A549 treated with dexamethasone at 1 μM for 4 hours (cell line): ENCODE measurements around the gene TMEM184C. TPM values are rescaled to one million over a fixed set of nuclear protein-coding genes. Genes with fewer than 3 reads are reported as not detected.

Source experiments
- total RNA-seq: library from RNA; stranded (reverse); fragments of 200-300 nt; extraction: Qiagen RNA extraction; gene quantifications from 5 replicates; pipeline ENCODE4 v1.2.3, GENCODE V29; 2022

Gene TMEM184C
- total RNA-seq: 19.3 to 29.0 TPM (median 27.9 TPM) in 5 replicates

GRCh38 chr4:147617173-147617840 lies at the start of gene TMEM184C:
TSS of gene TMEM184C (plus strand) at chr4:147617397. CDS start at chr4:147617957, 560 bp downstream.

GRCh38 chr4:147683717-147684700 lies 66.8 kb downstream of the TMEM184C start, which contains the start of gene PRMT9:
TSS of gene PRMT9 (minus strand) at chr4:147684163. CDS start at chr4:147683987, 176 bp downstream.

Other genes with a start within 250 kb of the TMEM184C start
- 0.18 to 0.58 TPM (median 0.34 TPM) in 5 replicates for gene EDNRA, start 136.3 kb upstream of the TMEM184C start, total RNA-seq
- gene PRMT9, start 66.8 kb downstream of the TMEM184C start, total RNA-seq: 2.4 to 3.3 TPM (median 2.7 TPM) in 5 replicates
- 14.0 to 15.9 TPM (median 15.3 TPM) in 5 replicates for gene ARHGAP10, start 114.7 kb downstream of the TMEM184C start, total RNA-seq